Esophagus (tissue), 2 donors: Measurements from ENCODE around the gene EPB41L2. TPM values are rescaled to one million over a fixed set of nuclear protein-coding genes. Genes with fewer than 3 reads are reported as not detected.

ENCODE experiments used
- H3K27ac ChIP-seq, 2 donors: one replicate each; pipeline ENCODE4 v1.5.1; 2013; ENCODE audit warnings: low read depth in 2 of 2, mild to moderate bottlenecking in 2 of 2, inconsistent platforms in 1 of 2, low read length in 1 of 2, moderate library complexity in 1 of 2
- H3K27me3 ChIP-seq, 2 donors: one replicate each; pipeline ENCODE4 v1.6.1; 2013; ENCODE audit warnings: low read length in 2 of 2, control low read depth in 1 of 2, mild to moderate bottlenecking in 1 of 2; ENCODE audit not compliant: insufficient read depth in 2 of 2, control insufficient read depth in 1 of 2
- H3K36me3 ChIP-seq, 2 donors: one replicate each; pipeline ENCODE4 v1.6.1; 2013; ENCODE audit warnings: low read length in 1 of 2; ENCODE audit not compliant: control insufficient read depth in 2 of 2, insufficient read depth in 2 of 2
- H3K4me1 ChIP-seq, 2 donors: one replicate each; pipeline ENCODE4 v1.6.1; 2013; ENCODE audit warnings: low read length in 1 of 2; ENCODE audit not compliant: control insufficient read depth in 2 of 2, insufficient read depth in 2 of 2
- H3K4me3 ChIP-seq, 2 donors: one replicate each; pipeline ENCODE4 v1.5.1; 2013; ENCODE audit warnings: low read length in 2 of 2, mild to moderate bottlenecking in 2 of 2, low read depth in 1 of 2, moderate library complexity in 1 of 2
- H3K9me3 ChIP-seq, 2 donors: one replicate each; pipeline ENCODE4 v1.6.1; 2013; ENCODE audit warnings: mild to moderate bottlenecking in 2 of 2, low read depth in 1 of 2, low read length in 1 of 2, moderate library complexity in 1 of 2; ENCODE audit not compliant: control insufficient read depth in 2 of 2, insufficient read depth in 1 of 2
- WGBS, 2 donors: extraction: QIAGEN DNeasy Blood & Tissue Kit; methylation state at CpG; one replicate each; pipeline ENCODE4 v1.1.7; 2013; 5-methylcytosine and 5-hydroxymethylcytosine counted together
- polyA plus RNA-seq, 2 donors: library from polyadenylated mRNA; stranded (reverse); fragments of 200-250 nt; gene quantifications; one replicate each; pipeline ENCODE4 v1.2.3, GENCODE V29; 2013
- donor health status: healthy with polysubstance abuse.
- donor health status: Bipolar disorder and iron deficiency.

EPB41L2 gene
- polyA plus RNA-seq, 2 donors: 6.7 to 7.8 TPM

DNA sequence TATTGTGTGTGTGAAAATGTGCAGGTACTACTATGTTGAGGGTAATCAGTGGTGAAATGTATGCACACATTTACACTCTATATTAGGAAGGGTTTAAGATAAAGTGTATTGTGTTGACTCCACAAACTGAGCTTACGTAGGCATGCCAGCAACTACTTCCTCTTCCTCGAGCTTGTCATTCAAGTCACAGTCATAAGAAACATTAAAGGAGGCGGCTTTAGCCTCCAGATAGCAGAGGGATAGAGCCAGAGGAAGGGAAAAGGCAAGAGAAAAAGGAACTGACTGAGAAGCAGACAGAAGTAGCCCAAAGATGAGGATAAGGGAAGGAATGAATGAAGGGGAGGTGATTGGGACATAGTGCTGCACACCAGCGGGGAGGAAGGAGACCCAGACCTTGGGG is 180.7 kb downstream of the EPB41L2 start:
- H3K36me3 ChIP-seq: no peaks in the 10 kb centered on the region
- H3K4me3 ChIP-seq: no peak overlapping the region
- no peaks in the 10 kb centered on the region for H3K27me3 ChIP-seq
- H3K4me1 ChIP-seq: no peaks in the 10 kb centered on the region
- no peak overlapping the region for H3K27ac ChIP-seq
- no peaks in the 10 kb centered on the region for H3K9me3 ChIP-seq
- 65 to 79% methylated on average over 4 of the region's 4 CpGs for WGBS, 2 donors

DNA sequence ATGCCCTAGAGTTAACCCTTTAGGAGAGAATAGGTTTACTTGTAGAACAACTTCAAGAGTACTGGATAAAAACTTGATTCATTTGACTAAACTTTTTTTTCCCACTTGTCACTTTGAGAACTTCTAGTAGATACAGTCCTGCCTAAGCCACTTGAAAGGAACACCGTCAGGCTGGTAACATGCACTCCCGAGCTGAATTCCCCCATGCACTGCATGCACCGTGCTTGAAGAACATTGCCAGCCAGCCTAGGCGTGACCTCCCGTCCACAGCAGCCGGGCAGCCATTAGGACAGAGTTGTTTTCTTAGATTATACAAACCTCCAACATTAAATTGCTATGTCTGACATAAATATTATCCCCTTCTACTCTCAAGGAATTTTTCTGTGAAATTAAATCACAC is 183.2 kb downstream of the EPB41L2 start:
- no peaks in the 10 kb centered on the region for H3K27me3 ChIP-seq
- 92 to 94% methylated on average over 6 of the region's 6 CpGs for WGBS, 2 donors
- no peak overlapping the region for H3K27ac ChIP-seq
- no peak overlapping the region for H3K4me3 ChIP-seq
- no peaks in the 10 kb centered on the region for H3K4me1 ChIP-seq
- H3K9me3 ChIP-seq: no peaks in the 10 kb centered on the region
- H3K36me3 ChIP-seq: no peaks in the 10 kb centered on the region

DNA sequence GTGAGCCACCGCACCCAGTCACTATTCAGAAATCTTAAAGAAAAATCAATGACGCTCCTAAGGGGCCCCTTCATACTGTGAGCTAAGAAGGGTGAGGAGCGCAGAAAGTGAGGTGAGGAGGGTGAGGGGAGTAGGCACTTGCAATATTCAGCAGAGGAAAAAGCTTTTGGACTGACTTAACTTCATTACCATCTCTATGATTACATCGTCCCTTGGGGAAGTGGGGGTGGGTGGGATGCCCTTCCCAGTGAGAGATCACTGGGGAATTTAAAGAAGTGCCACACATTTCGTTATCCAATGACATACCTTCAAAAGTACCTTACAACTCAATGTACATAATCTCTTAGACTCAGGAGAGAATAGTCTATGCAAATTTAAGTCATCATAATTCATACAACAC is 189.3 kb downstream of the EPB41L2 start:
- H3K9me3 ChIP-seq: no peaks in the 10 kb centered on the region
- H3K4me1 ChIP-seq: no peaks in the 10 kb centered on the region
- H3K27ac ChIP-seq: no peak overlapping the region
- no peaks in the 10 kb centered on the region for H3K27me3 ChIP-seq
- no peaks in the 10 kb centered on the region for H3K36me3 ChIP-seq
- no peak overlapping the region for H3K4me3 ChIP-seq
- 95 to 97% methylated on average over 5 of the region's 5 CpGs for WGBS, 2 donors

DNA sequence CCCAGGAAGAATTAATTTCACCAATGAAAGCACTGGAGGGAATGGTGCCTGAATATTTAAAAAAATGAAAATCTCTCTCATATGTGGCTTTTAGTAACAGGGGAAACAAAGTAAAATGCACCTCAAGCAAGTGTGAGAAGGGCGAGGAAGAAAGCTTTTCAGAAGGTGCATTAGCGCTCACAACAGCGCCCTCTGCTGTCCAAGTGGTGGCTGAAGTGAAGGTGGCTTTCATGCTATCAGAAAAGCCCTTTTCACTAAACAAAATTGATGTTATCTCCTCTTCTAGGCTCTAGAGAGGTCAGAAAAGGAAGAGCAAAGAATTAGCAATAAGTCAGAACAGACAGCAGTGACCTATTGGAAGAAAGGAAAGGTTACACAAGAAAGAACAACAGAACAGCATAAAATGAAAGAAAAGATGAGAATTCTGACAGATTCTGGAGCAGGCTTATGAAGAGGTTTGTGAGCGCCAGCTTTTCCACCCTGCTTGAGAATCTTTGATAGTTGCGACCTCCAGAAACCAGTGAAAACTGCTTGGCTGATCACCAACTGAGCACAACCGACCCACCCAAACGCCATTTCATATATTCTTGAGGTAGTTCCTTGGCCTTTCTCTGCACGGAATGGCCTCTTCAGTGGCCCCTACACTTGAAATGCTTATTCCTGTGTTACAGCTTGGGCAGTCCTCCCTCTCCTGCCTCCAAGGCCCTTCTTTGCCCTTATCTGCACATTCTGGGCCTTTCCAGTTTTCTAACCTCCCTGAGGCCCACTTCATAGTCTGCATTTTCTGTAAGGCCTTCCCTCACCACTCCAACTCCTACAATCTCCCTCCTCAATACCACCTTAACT is 190.6 kb downstream of the EPB41L2 start:
- Histone ChIP-seq H3K36me3 (no peaks in the 10 kb centered on the region), H3K4me1 (no peaks in the 10 kb centered on the region), H3K27me3 (no peaks in the 10 kb centered on the region), H3K4me3 (no peak overlapping the region), H3K9me3 (no peaks in the 10 kb centered on the region), H3K27ac (no peak overlapping the region)
- WGBS, 2 donors: 69 to 71% methylated on average over 8 of the region's 8 CpGs

DNA sequence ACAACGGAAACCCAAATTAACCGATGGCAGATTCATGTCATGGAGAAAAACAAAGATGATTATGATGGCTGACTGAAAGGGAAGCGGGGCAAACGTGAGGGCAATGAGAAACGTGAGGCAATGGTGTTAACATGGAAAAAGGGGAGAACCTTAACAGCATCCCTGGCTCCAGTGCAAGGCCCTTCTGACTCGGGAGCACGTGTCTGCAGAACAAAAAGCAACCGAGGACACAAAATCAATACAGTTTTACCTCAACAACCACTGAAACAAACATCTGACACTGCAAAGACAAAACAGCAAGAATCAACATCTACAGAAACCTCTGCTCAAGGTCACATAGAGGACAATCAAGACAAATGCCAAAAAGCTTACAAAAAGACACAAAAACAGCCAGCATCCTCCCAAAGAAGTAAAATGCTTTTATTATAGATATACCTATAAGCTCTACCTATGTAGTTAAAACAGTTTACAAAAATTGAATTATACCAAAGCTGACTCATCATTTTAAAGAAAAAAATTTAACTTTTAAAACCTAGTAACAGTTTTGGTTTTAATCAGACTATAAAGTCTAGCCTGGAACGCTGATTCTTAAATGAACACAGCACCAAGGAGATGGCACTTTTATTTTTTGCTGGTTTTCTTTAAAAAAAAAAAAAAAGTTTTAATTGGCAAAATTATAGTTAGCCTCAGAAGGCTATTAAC is 192.7 kb downstream of the EPB41L2 start:
- no peaks in the 10 kb centered on the region for H3K9me3 ChIP-seq
- H3K4me3 ChIP-seq: no peak overlapping the region
- no peaks in the 10 kb centered on the region for H3K27me3 ChIP-seq
- H3K4me1 ChIP-seq: no peaks in the 10 kb centered on the region
- 85 to 90% methylated on average over 9 of the region's 9 CpGs for WGBS, 2 donors
- no peaks in the 10 kb centered on the region for H3K36me3 ChIP-seq
- no peak overlapping the region for H3K27ac ChIP-seq

DNA sequence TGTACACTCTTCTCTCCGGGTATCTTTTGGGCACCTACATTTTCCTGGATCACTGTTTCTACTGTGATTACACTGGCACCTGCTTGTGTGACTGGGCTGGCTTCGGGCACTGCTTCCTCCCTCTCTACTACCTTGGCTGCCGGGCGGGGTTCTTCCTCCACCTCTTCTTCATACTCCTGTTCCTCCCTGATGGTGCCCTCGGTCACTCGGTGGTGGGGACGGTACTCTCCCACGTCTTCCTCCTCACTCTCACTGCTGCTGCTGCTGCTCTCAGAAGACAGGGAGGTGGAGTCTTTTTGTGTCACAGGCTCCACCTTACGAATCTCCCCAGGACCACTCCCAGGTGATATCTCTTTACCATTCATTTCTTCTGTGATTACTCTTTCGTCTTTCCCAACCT is 193.4 kb downstream of the EPB41L2 start:
- Histone ChIP-seq H3K36me3 (no peaks in the 10 kb centered on the region), H3K27me3 (no peaks in the 10 kb centered on the region), H3K27ac (no peak overlapping the region), H3K4me1 (no peaks in the 10 kb centered on the region), H3K4me3 (no peak overlapping the region), H3K9me3 (no peaks in the 10 kb centered on the region)
- WGBS, 2 donors: 88 to 93% methylated on average over 10 of the region's 10 CpGs

DNA sequence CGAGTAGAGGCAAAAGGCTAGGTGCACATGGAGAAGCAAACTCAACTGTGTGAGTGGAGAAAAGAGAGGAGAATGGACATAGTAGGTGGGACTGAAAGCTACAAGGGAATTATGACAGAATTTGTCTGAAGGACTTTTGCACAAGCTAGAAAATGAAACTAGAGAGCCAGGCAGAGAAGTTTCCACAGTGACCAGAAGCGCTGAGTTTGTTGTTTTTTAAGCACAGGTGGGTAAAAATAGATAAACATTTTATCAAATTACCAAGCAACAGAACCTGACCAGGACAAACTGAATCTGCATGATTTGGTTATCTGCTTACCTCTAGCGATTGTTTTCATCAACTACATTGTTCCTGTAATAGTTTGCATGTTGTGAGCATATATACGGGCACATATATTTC is 197.3 kb downstream of the EPB41L2 start:
- Histone ChIP-seq H3K4me1 (no peaks in the 10 kb centered on the region), H3K27me3 (no peaks in the 10 kb centered on the region), H3K27ac (no peak overlapping the region), H3K9me3 (no peaks in the 10 kb centered on the region), H3K36me3 (no peaks in the 10 kb centered on the region), H3K4me3 (no peak overlapping the region)
- WGBS, 2 donors: 93 to 94% methylated on average over 4 of the region's 4 CpGs

DNA sequence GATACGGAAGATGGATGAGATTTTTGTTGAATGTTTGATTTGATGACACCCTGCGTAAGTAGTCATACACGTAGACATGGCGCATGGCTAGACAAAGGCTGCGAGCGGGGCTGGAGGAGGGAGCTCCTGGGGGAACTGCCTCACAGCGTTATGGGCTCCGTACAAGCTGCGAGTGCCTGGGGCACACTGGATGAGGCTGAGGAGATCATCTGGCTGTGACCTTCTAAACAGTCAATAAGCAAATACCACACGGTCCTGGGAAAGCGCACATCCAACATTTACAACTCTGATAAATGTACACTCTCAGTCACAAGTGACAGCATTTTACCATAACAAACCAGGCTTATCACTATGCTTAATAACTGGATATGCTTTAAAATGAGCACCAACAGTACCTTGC is 198.7 kb downstream of the EPB41L2 start:
- no peaks in the 10 kb centered on the region for H3K27me3 ChIP-seq
- H3K36me3 ChIP-seq: no peaks in the 10 kb centered on the region
- no peak overlapping the region for H3K4me3 ChIP-seq
- 92% methylated on average over 11 of the region's 11 CpGs for WGBS, 2 donors
- no peaks in the 10 kb centered on the region for H3K9me3 ChIP-seq
- no peaks in the 10 kb centered on the region for H3K4me1 ChIP-seq
- no peak overlapping the region for H3K27ac ChIP-seq

DNA sequence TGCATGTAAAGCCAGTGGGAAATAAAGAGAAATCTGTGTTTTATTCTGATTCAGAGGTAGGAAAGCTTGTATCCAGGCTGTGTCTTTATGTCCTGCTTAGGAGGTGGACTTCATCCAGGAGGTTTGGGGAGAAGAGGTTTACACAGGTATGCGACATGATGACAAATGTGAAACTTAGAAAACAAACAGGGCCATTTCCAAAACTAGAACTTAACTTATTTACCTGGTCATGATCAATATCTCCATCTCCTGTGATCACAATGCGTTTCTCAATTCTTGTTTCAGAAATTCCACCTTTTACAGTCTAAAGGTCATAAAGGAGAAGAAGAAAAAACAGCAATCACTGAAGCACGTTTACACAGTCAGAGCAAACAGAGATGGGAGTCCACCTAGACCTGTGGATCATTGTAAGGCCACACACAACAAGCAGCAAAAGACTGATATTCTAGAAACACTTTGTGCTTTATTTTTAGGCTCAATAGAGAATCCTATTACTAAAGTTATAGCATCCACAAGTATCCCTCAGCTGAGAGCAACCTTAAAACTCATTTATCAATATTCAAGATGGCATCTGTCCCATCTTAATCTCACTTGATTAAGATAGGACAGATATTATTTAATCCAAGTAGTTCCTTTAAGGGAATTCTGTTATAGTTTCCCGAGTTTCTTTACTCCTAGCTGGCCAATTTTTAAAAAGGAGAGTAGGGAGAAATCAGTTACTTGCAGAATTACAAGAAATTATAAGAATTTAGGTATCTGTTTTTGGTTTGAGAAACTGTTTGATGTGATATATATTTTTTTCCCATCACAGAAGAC is 199.4 kb downstream of the EPB41L2 start:
- WGBS, 2 donors: 72 to 85% methylated on average over 4 of the region's 4 CpGs
- no peaks in the 10 kb centered on the region for H3K27me3 ChIP-seq
- no peaks in the 10 kb centered on the region for H3K9me3 ChIP-seq
- H3K4me3 ChIP-seq: no peak overlapping the region
- H3K4me1 ChIP-seq: no peaks in the 10 kb centered on the region
- H3K27ac ChIP-seq: no peak overlapping the region
- H3K36me3 ChIP-seq: no peaks in the 10 kb centered on the region
